ENCODE data around the gene CACNA1S. TPM values are rescaled to one million over a fixed set of nuclear protein-coding genes. Genes with fewer than 3 reads are reported as not detected.

The CACNA1S gene
- total RNA-seq, 1 experiment from 2014 or later: not detected

- H3K23ac ChIP-seq (ENCODE audit: insufficient read length, low read depth, low read length): no peak overlapping the region
- H2BK12ac ChIP-seq (ENCODE audit: insufficient read length, low read depth, low read length): no peak overlapping the region
- H4K8ac ChIP-seq (replicated peaks; ENCODE audit: insufficient read length, low read depth, low read length): no peak overlapping the region
- H2BK20ac ChIP-seq (ENCODE audit: low read depth, low read length, poor library complexity, severe bottlenecking): no peak overlapping the region
- H3K27me3 ChIP-seq (ENCODE audit: insufficient read depth, low read length): no peaks in the 10 kb centered on the region; the same call in 1 of the 2 replicates
- no peak overlapping the region for H2AK5ac ChIP-seq (ENCODE audit: insufficient read length, low read length)
- no peaks in the 10 kb centered on the region for H3K79me2 ChIP-seq (ENCODE audit: insufficient read depth, low read length)
- H3K27me3 Mint-ChIP-seq (ENCODE audit: low read depth): peaks cover 12% of the 10 kb centered on the region
- H3K4me3 Mint-ChIP-seq: no peak overlapping the region
- H3K4me1 ChIP-seq (ENCODE audit: insufficient read depth, low read length): no peaks in the 10 kb centered on the region
- no CpG with 5 or more reads among the region's 12 CpGs for WGBS (ENCODE audit: extremely low coverage, insufficient read length, low lambda C conversion rate)
- no peak overlapping the region for H3K27ac Mint-ChIP-seq
- H3K27ac ChIP-seq (ENCODE audit: insufficient read length, low read depth, low read length): no peak overlapping the region
- no peak for DNase-seq
- no peaks in the 10 kb centered on the region for H3K36me3 Mint-ChIP-seq (ENCODE audit: insufficient read depth in 1 of 3, low read depth in 3 of 3)
- TF ChIP-seq CTCF (conservative IDR thresholded peaks at IDR 0.05): no peak
- H4K20me1 ChIP-seq (ENCODE audit: control insufficient read depth, insufficient read depth, insufficient read length): no peaks in the 10 kb centered on the region
- no peak overlapping the region for H3K4me2 ChIP-seq (ENCODE audit: insufficient read depth, insufficient read length, low read length)
- no peak overlapping the region for H3K56ac ChIP-seq (ENCODE audit: insufficient read length, low read depth, low read length)
- H3K18ac ChIP-seq (ENCODE audit: insufficient read length, low read depth, low read length): no peak overlapping the region
- H4K91ac ChIP-seq (ENCODE audit: insufficient read length, low read depth, low read length): no peak overlapping the region
- no peaks in the 10 kb centered on the region for H3K9me3 Mint-ChIP-seq
- no peak overlapping the region for H3K4ac ChIP-seq (ENCODE audit: low read depth, low read length)
- H3K79me1 ChIP-seq (ENCODE audit: insufficient read depth, low read depth, low read length, poor library complexity, severe bottlenecking): no peaks in the 10 kb centered on the region
- no peak overlapping the region for H4K5ac ChIP-seq (ENCODE audit: insufficient read length, low read depth, low read length)
- H2BK120ac ChIP-seq (ENCODE audit: low read depth, low read length, poor library complexity, severe bottlenecking): no peak overlapping the region
- H3K23me2 ChIP-seq (ENCODE audit: insufficient read length, low read depth, low read length, poor library complexity, severe bottlenecking): no peaks in the 10 kb centered on the region
- H3K4me1 Mint-ChIP-seq: peaks cover 11 to 19% of the 10 kb centered on the region in 2 experiments
- no peak overlapping the region for H3T11ph ChIP-seq (ENCODE audit: low read length)
- no peaks in the 10 kb centered on the region for H3K9me3 ChIP-seq (ENCODE audit: control insufficient read depth, low read depth, low read length)
- no peak overlapping the region for H3K9ac ChIP-seq (ENCODE audit: extremely low read depth, insufficient read length, low read length)
- no peak overlapping the region for H2BK15ac ChIP-seq (ENCODE audit: low read depth, low read length)
- no peak overlapping the region for H3K14ac ChIP-seq (ENCODE audit: insufficient read depth, low read length)
- no peak overlapping the region for H2BK5ac ChIP-seq (ENCODE audit: insufficient read length, low read length)
- H2AFZ ChIP-seq (ENCODE audit: low read length): no peak overlapping the region
Observed at GRCh38 chr1:201100169-201100930, 11.9 kb downstream of the CACNA1S start.

Data from H9 (cell line).